Kidney tubule cell (primary cell): ENCODE data around the gene TUBGCP3.
"Not testable (repeated sequence)": the region's sequence is repeated elsewhere in the genome, so short reads cannot be mapped to it uniquely, and the experiment has no call there.

Experiments used
- DNase-seq: peaks from one replicate; pipeline ENCODE4 v3.0.0-alpha.2; 2018; ENCODE audit warnings: low spot score

TUBGCP3 gene, protein sequence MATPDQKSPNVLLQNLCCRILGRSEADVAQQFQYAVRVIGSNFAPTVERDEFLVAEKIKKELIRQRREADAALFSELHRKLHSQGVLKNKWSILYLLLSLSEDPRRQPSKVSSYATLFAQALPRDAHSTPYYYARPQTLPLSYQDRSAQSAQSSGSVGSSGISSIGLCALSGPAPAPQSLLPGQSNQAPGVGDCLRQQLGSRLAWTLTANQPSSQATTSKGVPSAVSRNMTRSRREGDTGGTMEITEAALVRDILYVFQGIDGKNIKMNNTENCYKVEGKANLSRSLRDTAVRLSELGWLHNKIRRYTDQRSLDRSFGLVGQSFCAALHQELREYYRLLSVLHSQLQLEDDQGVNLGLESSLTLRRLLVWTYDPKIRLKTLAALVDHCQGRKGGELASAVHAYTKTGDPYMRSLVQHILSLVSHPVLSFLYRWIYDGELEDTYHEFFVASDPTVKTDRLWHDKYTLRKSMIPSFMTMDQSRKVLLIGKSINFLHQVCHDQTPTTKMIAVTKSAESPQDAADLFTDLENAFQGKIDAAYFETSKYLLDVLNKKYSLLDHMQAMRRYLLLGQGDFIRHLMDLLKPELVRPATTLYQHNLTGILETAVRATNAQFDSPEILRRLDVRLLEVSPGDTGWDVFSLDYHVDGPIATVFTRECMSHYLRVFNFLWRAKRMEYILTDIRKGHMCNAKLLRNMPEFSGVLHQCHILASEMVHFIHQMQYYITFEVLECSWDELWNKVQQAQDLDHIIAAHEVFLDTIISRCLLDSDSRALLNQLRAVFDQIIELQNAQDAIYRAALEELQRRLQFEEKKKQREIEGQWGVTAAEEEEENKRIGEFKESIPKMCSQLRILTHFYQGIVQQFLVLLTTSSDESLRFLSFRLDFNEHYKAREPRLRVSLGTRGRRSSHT

DNA sequence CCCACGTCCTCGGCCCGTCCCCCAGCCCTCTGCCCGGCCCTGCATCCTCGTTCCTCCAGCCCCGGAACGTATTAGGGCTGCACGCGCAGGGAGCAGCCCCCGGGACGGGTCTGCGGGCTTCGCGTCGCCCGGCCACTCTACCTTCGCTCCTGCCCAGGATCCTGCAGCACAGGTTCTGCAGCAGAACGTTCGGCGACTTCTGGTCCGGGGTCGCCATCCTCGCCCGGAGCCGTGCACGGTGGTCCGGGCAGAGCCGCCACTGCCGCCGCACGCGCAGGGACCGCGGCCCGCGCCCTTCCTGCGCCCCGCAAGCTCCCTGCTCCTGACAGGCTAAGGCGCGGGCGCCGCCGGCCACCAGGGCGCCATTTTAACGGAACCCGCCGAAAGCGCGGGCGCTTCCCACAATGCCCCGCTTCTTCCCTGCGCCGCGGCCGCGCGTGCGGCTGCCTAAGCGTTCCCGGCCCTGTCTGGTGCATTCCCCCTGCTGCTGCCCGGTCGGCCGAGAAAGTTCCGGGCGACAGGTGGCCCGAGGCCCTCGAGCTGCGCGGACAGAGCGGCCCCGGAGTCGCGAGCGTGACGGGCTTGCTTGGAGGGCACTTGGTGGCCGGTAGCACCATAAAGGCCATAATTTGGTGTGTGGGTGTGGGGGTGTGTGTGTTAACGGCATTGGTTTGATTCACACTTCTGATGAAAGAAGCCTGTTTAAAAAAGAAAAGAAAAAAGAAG, at the start of gene TUBGCP3:
TSS of gene TUBGCP3 (minus strand) at position 390 of the 726 bp plus-strand sequence. CDS start at position 217, 173 bp downstream.
- peak; percentile 86 for DNase-seq

DNA sequence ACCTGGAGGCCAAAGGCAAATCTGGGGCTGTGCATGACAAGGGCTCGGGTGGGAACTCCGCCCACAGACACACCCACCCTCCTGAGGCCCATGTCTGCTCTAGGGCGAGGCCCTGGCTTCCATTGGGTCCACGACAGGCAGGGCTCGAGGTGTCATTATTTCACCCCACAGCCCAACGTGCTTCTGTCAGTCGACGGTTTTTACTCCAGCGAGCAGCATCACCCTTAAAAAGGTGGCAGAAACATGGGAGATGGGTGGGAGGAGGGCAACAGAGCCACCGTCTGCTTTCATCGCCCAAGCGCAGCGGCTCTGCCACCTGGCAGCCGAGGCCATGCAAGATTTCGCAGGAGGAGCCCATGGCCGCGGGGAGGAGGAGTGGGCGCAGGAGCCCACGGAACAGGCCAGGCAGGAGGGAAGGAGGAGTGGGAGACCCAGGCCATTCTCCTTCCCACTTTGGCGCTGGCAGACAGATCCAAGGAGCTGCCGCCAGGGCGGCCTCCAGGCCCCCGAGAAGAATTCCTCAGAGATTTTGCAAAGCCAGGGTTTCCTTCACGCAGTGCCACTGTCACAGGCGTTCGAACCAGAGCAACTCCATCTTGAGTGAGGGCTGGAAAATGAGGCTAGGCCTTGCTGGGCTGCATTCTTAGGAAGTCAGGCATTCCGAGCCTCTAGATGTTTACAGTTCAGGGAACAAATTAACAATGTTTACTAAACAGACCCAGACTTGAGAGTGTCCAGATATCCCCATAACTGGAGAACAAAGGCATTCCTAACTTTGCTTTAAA, 49.3 kb upstream of the TUBGCP3 start:
- DNase-seq = no peak

DNA sequence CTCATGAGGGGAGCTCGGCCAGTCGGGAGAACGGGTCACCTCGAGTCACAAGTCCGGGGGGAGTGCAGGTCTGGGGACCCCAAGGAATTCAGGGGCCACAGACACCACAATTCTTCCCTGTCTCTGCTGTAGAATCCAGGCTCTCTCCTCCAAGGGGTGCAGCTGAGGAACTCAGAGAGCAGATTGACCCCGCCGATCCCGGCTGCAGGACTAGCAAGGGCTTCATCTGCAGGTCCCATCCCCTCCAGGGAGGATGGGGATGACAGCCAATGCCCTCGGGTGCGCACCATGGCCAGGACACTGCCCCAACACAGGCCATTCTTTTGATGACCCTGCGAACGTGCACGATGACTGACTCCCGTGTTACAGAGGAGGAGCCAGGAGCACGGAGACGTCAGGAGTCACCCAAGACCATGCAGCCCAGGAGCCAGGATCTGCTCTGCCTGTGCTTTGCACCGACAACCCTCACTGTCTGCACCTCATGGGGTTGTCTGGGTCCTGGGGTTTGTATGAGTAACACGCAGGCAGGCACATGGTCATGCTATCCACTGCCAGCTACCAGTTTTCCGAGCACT, 48.5 kb upstream of the TUBGCP3 start:
- no peak for DNase-seq

DNA sequence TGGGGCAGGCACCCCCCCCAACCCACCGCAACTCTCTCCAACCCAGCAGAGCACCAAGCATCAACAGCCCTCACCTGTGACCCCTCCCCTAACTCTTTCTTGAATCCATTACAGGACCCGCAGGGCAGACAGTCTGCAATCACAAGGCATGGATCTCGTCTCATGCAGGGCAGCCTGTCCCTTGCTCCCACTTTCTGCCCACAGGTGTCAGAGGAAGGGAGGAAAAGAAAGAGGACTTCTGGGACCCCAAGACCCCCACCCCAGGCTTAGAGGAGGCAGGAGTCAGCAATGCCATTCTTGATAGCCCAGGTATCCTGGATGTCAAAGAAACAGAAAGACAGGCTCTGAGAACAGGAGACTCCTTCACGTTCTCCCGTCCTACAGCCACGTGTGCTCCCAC, 47.4 kb upstream of the TUBGCP3 start:
- DNase-seq = no peak

DNA sequence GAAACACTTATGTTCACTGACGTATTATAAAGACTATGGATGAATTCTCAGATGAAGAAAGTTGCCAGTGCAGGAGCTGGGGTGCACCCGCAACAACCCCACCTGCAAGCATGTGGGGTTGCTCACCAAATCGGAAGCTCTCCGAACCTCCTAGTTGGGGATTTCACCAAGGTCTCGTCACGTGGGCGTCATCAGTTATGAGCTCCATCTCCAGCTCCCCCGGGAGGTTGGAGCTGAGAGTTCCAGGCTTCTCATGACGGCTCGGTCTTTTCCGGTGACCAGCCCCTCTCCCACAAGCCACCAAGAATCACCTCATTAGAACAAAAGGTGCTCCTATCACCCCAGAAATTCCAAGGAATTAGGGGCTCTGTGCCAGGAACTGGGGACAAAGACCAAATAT, 46.1 kb upstream of the TUBGCP3 start:
- no peak for DNase-seq

DNA sequence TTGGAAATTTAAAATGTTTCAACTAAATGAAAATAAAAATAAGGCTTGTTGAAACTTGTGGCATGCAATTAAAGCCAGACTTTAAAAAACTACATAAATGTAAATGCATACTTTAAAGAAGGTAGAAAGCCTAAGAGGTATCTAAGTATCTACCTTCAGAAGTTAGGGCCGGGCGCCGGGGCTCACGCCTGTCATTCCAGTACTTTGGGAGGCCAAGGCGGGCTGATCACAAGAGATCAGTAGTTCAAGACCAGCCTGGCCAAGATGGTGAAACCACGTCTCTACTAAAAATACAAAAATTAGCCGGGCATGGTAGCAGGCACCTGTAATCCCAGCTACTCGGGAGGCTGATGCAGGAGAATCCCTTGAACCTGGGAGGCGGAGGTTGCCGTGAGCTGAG, 42.3 kb upstream of the TUBGCP3 start:
- DNase-seq = not testable (repeated sequence)

DNA sequence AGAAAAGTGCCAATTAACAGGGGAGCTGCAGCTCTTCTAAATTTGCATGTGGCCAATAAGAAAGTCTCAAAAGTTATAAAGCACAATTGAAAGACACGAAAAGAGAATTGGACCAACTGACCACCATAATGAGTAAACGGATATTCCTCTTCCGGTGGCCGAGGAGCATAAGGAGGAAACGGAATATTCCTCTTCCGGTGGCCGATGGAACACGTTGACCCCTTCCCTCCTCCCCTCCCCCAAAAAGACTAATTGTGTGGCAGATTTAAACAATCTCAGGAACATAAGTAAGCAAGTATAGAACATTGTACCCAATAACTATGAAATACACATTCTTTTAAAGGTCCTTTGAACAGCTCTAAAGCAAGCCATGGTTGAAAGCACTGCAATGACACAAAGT, 41.2 kb upstream of the TUBGCP3 start:
- DNase-seq = no peak

DNA sequence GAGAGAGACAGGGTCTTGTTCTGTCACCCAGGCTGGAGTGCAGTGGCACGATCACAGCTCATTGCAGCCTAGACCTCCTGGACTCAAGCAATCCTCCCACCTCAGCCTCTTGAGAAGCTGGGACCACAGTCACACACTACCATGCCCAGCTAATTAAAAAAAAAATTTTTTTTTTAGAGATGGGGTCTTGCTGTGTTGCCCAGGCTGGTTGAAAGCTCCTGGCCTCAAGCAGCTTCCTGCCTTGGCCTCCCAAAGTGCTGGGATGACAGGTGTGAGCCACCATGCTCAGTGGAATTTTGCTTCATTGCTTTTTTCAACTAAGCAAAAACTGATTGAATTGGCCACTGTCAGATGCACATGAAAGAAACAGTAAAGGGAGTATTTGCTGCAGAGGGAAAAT, 39.7 kb upstream of the TUBGCP3 start:
- DNase-seq = not testable (repeated sequence)

DNA sequence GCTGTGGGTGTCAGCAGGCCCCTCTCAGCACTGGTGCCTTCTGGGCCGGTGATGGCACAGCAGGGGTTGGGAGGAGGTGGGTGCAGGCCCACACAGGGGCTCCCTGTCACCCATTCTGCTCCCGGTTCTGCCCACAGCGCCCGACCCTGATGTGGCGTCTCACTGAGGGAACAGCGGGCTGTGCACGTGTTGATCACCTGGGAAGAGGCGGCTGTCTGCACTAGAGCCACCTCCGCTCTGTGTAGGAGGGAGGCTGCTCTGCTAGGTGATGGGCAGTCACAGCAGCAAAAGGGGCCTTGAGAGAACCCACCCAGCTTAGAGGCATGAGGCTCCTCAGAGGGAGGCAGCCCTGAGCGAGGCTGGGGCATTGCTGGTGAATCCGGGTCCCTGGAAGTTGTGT, 39.2 kb upstream of the TUBGCP3 start:
- DNase-seq = no peak

DNA sequence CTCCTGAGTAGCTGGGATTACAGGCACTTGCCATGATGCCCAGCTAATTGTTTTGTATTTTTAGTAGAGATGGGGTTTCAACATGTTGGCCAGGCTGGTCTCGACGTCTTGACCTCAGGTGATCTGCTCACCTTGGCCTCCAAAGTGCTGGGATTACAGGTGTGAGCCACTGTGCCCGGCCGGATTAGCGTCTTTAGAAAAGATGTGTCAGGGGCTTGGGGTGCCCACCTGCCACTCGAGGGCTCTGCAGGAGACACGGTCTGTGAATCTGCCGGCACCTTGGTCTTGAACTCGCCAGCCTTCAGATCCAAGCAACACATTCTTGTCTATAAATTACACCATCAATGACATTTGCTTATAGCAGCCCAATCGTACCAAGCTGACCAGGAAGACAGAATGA, 38.8 kb upstream of the TUBGCP3 start:
- DNase-seq = no peak

DNA sequence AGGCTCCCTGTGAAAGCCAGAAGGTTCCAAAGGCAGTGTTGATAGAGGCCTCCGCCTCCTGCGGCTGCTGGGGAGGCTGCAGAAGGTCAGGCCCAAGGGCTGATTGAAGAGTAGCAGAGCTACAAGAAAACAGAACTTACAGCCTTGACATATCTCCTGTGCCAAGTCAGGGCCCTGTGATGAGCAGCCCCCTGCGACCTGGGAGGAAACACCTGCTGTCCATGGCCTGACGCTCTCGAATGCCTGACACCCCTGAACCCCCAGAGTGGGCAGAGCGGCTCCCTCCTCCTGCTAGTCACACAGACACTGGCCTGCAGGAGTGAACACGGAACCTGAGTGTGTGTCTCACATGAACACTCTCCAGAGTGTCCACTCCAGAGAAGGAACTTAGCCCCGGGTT, 38.2 kb upstream of the TUBGCP3 start:
- DNase-seq = no peak

DNA sequence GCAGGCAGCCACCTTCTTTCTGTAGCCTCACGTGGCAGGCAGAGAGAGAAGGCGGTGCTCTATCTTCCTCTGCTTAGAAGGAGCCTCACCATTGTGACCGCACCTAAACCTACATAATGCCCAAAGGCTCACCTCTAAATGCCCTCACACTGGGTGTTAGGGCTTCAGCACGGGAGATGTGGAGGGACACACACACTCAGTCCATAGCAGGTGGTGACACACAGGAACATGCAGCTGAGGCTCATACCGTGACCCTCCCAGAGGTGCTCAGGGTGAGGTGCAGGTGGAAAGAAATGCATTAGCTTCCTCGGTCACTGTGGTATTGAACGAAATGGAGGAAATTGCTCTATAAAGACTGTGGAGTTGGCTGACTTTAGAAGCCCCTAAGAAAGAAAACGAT, 37.7 kb upstream of the TUBGCP3 start:
- no peak for DNase-seq

DNA sequence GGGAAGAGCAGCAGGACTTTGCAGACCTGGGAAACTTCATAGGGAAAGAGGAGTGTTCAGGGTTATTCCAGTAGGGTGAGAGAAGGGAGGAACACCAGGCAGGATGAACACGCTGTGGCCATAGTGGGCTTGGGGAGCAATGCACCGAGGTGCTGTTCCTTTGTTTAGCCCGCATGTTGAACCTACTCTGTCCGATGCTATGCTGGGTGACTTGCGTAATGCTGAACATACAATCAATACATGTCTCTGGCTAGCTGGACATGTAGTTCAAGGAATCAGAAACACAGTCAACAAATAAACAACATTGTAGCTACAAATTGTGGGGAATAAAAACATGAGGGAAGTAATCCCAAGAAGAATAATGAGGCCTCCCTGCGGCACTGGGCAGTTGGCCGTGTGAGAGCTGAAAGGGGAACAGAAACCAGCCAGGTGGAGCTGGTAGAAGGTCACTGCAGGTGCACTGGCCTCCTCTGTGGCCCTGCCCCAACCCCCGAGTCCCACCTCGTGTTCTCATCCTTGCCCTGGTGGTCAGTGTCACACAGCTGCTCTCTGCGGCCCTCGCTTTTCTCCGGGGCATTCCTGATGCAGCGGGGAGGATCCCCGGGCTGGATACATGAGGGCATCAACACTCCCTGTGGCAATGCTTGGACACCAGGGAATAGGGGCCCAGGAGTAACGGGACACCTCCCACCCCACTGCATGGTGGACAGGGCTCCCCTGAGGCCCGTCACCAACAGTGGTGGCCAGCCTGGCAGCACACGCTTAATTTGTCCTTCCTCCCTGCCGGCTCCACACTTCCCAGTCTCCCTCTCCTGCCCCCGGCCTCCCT, 36.9 kb upstream of the TUBGCP3 start:
- DNase-seq = no peak

DNA sequence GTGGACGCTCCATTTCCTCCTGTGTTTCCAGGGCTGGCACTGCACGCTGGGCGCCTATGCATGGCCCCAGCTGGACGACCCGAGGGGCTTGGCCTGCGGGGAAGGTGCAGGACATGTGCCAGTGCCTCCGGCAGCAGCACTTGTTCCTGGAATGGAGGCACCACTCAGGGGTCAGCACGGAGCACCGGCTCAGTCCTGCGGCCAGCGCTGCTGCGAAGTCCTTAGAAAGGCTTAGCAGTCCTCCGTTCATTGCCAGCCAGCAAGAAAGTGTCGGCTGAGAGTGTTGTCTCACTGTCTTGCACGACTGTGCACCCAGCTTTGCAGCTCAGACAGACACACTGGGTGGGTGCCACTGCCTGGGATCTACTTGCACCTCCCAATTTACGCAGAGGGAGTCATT, 36.1 kb upstream of the TUBGCP3 start:
- no peak for DNase-seq

DNA sequence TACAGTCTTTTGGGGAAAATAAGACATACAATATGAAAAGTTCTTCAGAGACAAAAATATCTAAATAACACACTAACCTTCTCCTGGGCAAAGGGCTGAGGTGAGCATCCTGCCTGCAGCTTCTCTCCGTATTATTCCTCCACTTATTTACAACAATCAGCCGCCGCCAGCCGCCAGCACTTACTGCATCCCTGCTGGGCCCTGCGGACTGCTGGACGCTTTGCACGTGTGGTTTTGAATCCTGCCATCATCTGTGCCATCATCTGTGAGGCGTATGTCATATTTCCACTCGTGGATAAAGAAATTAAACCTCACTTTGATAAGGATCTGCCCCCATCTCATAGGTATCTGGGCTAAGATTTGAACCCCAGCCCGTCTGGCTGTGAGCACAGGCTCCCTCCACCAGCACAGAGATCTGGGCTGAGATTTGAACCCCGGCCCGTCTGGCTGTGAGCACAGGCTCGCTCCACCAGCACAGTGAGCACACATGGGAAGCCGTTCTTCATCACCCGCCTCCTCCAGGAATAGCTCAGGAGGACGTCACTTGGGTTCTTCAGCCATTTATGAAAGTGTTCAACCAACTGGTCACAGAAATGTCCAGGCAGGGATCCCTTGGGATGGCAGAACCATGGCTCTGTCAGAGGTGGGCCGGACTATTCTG, 35.2 kb upstream of the TUBGCP3 start:
- DNase-seq = no peak

DNA sequence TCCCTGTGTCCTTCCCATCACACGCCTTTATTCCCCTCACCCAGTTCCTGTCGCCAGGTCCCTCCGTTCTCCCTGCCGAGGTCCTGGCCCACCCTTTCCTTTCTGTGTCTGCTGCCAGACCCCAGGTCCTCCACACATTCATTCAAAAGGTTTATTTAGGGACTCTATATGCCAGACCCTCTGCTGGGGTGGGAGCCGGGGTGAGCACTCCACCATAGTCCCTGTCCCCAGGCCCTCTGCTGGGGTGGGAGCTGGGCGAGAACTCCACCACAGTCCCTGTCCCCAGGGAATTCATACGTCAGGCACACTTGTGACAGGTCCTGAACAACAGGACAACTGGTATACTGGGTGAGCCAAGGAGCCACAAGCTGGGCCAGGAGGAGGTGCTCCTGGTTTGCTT, 34.4 kb upstream of the TUBGCP3 start:
- DNase-seq = no peak

DNA sequence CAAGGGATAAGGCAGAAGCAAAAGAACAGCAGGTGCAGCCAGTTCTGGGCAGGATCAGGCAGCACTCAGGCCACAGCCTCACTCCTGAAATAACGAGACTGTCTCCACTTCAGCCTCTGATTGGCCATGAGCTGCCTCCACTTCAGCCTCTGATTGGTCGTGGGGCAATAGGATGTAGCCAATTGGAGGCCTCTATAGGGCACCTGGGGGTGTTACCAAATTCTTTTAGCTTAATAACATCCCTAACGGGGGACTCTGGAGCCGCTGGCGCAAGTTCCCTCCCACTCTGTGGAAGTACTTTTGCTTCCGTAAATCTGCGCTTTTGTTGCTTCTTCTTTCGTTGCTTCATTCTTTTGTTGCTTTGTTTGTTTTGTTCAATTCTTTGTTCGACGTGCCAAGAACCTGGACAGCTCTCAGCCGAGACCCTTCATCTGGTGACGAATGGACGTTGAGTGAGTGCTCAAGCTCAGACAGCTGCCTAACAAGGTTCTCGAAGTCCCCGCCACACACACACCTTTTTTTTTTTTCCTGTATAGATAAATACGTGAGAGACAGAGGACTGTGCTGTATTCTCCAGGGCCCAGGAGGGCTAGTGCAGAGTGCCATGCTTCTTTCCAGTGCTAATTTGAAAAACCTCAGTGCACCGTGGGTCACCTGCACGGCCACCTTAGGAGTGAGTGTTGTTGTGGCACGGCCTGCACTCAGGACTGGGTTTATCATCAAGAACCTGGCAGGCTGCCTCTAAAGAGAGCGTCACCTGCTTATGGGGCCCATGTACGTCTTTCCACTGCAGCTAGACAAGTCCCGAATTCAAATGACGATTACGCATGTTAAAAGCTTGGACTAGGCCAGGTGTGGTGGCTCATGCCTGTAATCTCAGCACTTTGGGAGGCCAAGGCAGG, 32.0 kb upstream of the TUBGCP3 start:
- DNase-seq = peak; percentile 61

DNA sequence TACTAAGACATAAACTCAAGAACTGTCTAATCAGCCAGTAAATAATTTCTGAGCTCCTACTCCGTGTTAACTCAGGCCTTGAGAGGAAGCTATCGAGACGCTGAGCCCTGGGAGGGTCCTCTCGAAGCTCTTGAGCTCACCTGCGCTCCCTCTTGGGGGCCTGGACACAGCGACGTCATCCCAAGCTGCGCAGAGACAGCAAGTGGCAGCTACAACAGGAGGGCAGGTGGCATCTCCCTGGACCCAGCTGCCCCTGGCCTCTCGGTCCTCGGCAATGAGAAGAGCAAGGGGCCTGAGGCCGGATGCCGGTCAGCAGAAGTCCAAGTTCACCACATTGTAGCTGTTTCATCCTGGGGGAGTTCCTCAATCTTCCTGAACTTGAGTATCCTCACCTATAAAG, 30.5 kb upstream of the TUBGCP3 start:
- DNase-seq = no peak
